ENCODE results near the gene EPSTI1. TPM values are rescaled to one million over a fixed set of nuclear protein-coding genes. Genes with fewer than 3 reads are reported as not detected.

EPSTI1 gene
- total RNA-seq, 4 donors from 2014 or later, result 13.1 to 145 (median 18.7) TPM

GRCh38 chr13:42860485-42860884 lies 131.6 kb downstream of the EPSTI1 start:
- no peaks in the 10 kb centered on the region for H3K9me3 ChIP-seq
- H3K36me3 ChIP-seq, result no peaks in the 10 kb centered on the region
- 82 to 94% methylated on average over 4 of the region's 4 CpGs for WGBS, 2 donors (ENCODE audit: low coverage in 1 of 2)
- H3K27me3 ChIP-seq, result no peaks in the 10 kb centered on the region
- H3K4me3 ChIP-seq, result no peak overlapping the region
- no peaks in the 10 kb centered on the region for H3K4me1 ChIP-seq
- no peak for DNase-seq
- intact Hi-C loops (cut with DNase I; ENCODE audit: low total_unique reads) (no loop called here), in situ Hi-C loops (cut with MboI; ENCODE audit: low pct_ligation_motif_present in 1 of 4, low pct_unique_long_range_greater_than_20kb in 1 of 4, low sequenced_read_pairs in 3 of 4) (no loop called here)
- no peak for TF ChIP-seq EP300 (IDR thresholded peaks at IDR 0.05; ENCODE audit: low read depth)
- TF ChIP-seq POLR2AphosphoS5 (IDR thresholded peaks at IDR 0.05), result no peak
- no peak for TF ChIP-seq POLR2A (IDR thresholded peaks at IDR 0.05)
- no peak overlapping the region for H3K27ac ChIP-seq

- Histone ChIP-seq H3K4me1 (no peaks in the 10 kb centered on the region), H3K36me3 (no peaks in the 10 kb centered on the region), H3K4me3 (no peak overlapping the region), H3K27me3 (no peaks in the 10 kb centered on the region), H3K27ac (no peak overlapping the region), H3K9me3 (no peaks in the 10 kb centered on the region)
- in situ Hi-C loops (cut with MboI; ENCODE audit: low pct_ligation_motif_present in 1 of 4, low pct_unique_long_range_greater_than_20kb in 1 of 4, low sequenced_read_pairs in 3 of 4), result no loop called here
- WGBS, 2 donors (ENCODE audit: low coverage in 1 of 2), result 56 to 68% methylated on average over 2 of the region's 2 CpGs
- no peak for TF ChIP-seq POLR2A (IDR thresholded peaks at IDR 0.05)
- no peak for TF ChIP-seq CTCF (IDR thresholded peaks at IDR 0.05)
- TF ChIP-seq POLR2AphosphoS5 (IDR thresholded peaks at IDR 0.05), result no peak
- TF ChIP-seq EP300 (IDR thresholded peaks at IDR 0.05; ENCODE audit: low read depth), result no peak
- intact Hi-C loops (cut with DNase I; ENCODE audit: low total_unique reads), result no loop called here
- DNase-seq, result no peak
Measured at GRCh38 chr13:42859760-42860159, 132.3 kb downstream of the EPSTI1 start.

- Histone ChIP-seq H3K4me1 (no peaks in the 10 kb centered on the region), H3K9me3 (no peaks in the 10 kb centered on the region), H3K27me3 (no peaks in the 10 kb centered on the region), H3K27ac (no peak overlapping the region), H3K36me3 (no peaks in the 10 kb centered on the region), H3K4me3 (no peak overlapping the region)
- intact Hi-C loops (cut with DNase I; ENCODE audit: low total_unique reads) (no loop called here), in situ Hi-C loops (cut with MboI; ENCODE audit: low pct_ligation_motif_present in 1 of 4, low pct_unique_long_range_greater_than_20kb in 1 of 4, low sequenced_read_pairs in 3 of 4) (no loop called here)
- TF ChIP-seq CTCF (IDR thresholded peaks at IDR 0.05) (no peak), EP300 (IDR thresholded peaks at IDR 0.05; ENCODE audit: low read depth) (no peak), POLR2AphosphoS5 (IDR thresholded peaks at IDR 0.05) (no peak), POLR2A (IDR thresholded peaks at IDR 0.05) (no peak)
- 75 to 81% methylated on average over 7 of the region's 7 CpGs for WGBS, 2 donors (ENCODE audit: low coverage in 1 of 2)
- DNase-seq, result no peak
Measured at GRCh38 chr13:42855410-42855809, 136.6 kb downstream of the EPSTI1 start.

- TF ChIP-seq POLR2A (IDR thresholded peaks at IDR 0.05) (no peak), CTCF (IDR thresholded peaks at IDR 0.05) (no peak)
- no peaks in the 10 kb centered on the region for H3K36me3 ChIP-seq
- no peak for DNase-seq
- intact Hi-C loops (cut with DNase I; ENCODE audit: low total_unique reads), result no loop called here
- H3K4me3 ChIP-seq, result no peak overlapping the region
- in situ Hi-C loops (cut with MboI; ENCODE audit: low pct_ligation_motif_present in 1 of 4, low pct_unique_long_range_greater_than_20kb in 1 of 4, low sequenced_read_pairs in 3 of 4), result no loop called here
- H3K27ac ChIP-seq, result no peak overlapping the region
- H3K27me3 ChIP-seq, result no peaks in the 10 kb centered on the region
- H3K9me3 ChIP-seq, result no peaks in the 10 kb centered on the region
- 91 to 92% methylated on average over 3 of the region's 3 CpGs for WGBS, 2 donors (ENCODE audit: low coverage in 1 of 2)
- no peaks in the 10 kb centered on the region for H3K4me1 ChIP-seq
Measured at GRCh38 chr13:42852136-42852535, 139.9 kb downstream of the EPSTI1 start.

GRCh38 chr13:42849200-42849599 lies 142.8 kb downstream of the EPSTI1 start:
- intact Hi-C loops (cut with DNase I; ENCODE audit: low total_unique reads) (no loop called here), in situ Hi-C loops (cut with MboI; ENCODE audit: low pct_ligation_motif_present in 1 of 4, low pct_unique_long_range_greater_than_20kb in 1 of 4, low sequenced_read_pairs in 3 of 4) (no loop called here)
- H3K27ac ChIP-seq, result no peak overlapping the region
- H3K27me3 ChIP-seq, result no peaks in the 10 kb centered on the region
- no peaks in the 10 kb centered on the region for H3K9me3 ChIP-seq
- 93 to 100% methylated on average over 2 of the region's 2 CpGs for WGBS, 2 donors (ENCODE audit: low coverage in 1 of 2)
- no peaks in the 10 kb centered on the region for H3K36me3 ChIP-seq
- TF ChIP-seq POLR2A (IDR thresholded peaks at IDR 0.05) (no peak), EP300 (IDR thresholded peaks at IDR 0.05; ENCODE audit: low read depth) (no peak), POLR2AphosphoS5 (IDR thresholded peaks at IDR 0.05) (no peak), CTCF (IDR thresholded peaks at IDR 0.05) (no peak)
- DNase-seq, result no peak
- H3K4me3 ChIP-seq, result no peak overlapping the region
- H3K4me1 ChIP-seq, result no peaks in the 10 kb centered on the region

Measured in transverse colon (tissue), 4 donors.